ENCODE data around the gene MCRIP1. TPM values are rescaled to one million over a fixed set of nuclear protein-coding genes. Genes with fewer than 3 reads are reported as not detected.

The MCRIP1 gene
- total and polyA plus RNA-seq, 5 donors from 2014 or later = 58.1 to 93.2 (median 74.9) TPM

DNA sequence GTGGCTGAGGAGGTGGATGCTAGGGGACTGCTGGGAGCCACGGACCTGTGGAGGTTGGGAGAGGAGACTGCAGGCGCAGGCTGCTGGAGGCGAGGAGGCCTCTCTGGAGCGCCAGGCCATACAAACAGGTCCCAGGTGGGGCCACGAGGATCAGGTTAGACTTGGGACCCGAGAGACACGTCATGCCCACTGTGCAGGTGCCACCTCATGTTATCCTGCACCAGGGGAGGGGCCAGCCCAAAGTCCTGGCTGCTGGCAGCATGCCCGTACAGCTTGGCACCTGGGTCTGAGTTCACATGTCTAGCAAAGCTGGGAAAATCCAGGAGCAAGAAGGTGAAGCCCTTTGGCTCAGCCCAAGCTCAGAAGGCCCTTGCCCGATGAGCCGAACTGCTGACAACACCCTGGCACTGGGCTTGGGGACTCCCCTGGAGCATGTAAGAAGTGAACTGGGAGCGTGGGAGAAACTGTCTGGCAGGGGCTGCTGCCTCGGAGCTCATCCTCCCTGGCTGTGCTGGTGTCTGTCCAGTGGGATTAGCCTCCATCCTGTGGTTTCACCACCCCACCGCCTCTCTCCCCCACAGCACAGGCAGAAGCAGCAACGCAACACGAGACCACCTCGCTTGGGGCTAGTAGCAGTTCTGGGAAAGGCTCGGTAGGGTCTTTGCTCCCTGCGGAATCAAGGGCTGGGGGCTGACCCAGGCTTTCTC, 32.8 kb upstream of the MCRIP1 start:
- Histone ChIP-seq H3K27ac (ENCODE audit: insufficient read depth, low read length, poor library complexity, severe bottlenecking) (no peak overlapping the region), H3K4me1 (ENCODE audit: control insufficient read depth, insufficient read depth, low read length, poor library complexity, severe bottlenecking) (peaks cover 41% of the 10 kb centered on the region), H3K27me3 (ENCODE audit: control insufficient read depth, insufficient read depth, low read length) (no peaks in the 10 kb centered on the region), H3K4me3 (ENCODE audit: low read depth, low read length) (no peak overlapping the region), H3K9me3 (ENCODE audit: control insufficient read depth in 2 of 2, low read length in 2 of 2) (no peaks in the 10 kb centered on the region), H3K36me3 (ENCODE audit: control insufficient read depth, insufficient read depth, low read length) (peaks cover 16% of the 10 kb centered on the region)
- peaks cover 6 to 46% (median 12%) of the 10 kb centered on the region in 4 donors for H3K4me1 Mint-ChIP-seq
- peaks cover 4% of the 10 kb centered on the region for H3K27me3 Mint-ChIP-seq
- H3K36me3 Mint-ChIP-seq = peaks cover 3% of the 10 kb centered on the region
- ATAC-seq (ENCODE audit: low read depth in 2 of 2) = no peak
- no peak for DNase-seq
- peak overlapping the region in 2 of 3 donors; percentile 29 to 55 for H3K27ac Mint-ChIP-seq
- H3K9me3 Mint-ChIP-seq = no peaks in the 10 kb centered on the region
- H3K4me3 Mint-ChIP-seq = peak overlapping the region in 2 of 4 donors; percentile 62 to 83

DNA sequence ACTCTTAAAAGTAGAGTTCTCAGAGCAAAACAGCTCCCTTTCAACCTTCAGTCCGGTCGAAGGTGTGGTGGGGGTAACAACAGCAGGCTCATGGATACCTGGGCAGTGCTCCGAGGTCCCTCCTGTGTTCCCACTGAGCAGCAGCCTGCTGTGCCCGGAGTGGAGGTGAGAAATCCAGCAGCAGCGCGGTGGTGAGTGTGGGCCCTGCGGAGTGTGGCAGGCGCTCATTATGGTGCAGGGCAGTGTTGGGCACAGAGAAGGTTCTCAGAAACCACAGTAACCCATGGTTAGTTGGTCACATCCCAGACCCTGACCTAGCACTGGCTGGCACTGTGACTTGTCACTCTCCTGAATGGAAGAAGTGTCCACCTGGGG, 32.3 kb upstream of the MCRIP1 start:
- peak overlapping the region in 3 of 4 donors; percentile 41 to 83 (median 62) for H3K4me3 Mint-ChIP-seq

DNA sequence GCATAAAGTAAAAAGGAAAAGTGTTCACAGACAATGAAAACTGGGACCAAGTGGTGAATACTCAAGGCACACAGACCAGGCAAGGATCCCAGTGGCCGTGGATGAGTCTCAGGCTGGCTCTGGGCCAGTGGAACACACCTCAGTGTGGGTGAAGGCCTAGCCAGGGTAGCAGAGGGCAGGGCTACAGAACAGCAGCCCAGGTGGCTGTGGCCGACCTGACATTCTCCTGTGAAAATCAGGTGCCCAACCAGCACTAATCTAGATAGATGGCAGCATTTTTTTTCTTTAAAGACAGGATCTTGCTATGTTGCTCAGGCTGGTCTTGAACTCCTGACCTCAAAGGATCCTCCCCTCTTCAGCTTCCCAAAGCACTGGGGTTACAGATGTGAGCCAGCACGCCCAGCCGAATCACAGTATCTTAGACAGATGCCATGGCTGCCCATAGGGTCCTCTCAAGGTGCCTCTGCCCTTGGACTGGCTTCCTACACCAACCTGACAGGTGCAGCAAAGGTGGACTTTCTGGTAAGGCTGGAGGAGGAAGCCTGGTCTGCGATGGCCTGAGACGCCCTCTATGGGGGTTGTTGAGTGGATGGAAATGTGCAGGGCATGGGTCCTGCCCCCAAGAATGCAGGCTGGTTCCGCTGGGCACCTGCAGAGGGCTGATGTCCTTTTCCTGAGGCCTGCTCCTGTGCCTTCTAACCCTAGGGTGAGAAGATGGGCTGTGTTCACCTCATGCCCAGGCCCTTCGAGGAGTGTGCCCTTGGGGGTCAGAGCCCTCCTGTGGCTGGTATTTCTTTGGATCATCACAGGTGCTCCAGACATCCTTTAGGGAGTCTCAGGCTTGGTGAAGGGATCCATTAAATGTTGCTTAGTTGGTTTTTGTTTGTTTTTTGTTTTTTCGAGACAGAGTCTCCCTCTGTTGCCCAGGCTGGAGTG, 31.0 kb upstream of the MCRIP1 start:
- no peaks in the 10 kb centered on the region for H3K27me3 ChIP-seq (ENCODE audit: control insufficient read depth, insufficient read depth, low read length)
- peaks cover 36% of the 10 kb centered on the region for H3K4me1 ChIP-seq (ENCODE audit: control insufficient read depth, insufficient read depth, low read length, poor library complexity, severe bottlenecking)
- no peak for DNase-seq
- H3K27ac ChIP-seq (ENCODE audit: insufficient read depth, low read length, poor library complexity, severe bottlenecking) = no peak overlapping the region
- H3K27ac Mint-ChIP-seq = peak overlapping the region in 1 of 3 donors; percentile 84
- peaks cover 4% of the 10 kb centered on the region for H3K27me3 Mint-ChIP-seq
- no peak for ATAC-seq (ENCODE audit: low read depth in 2 of 2)
- H3K36me3 Mint-ChIP-seq = peaks cover 5% of the 10 kb centered on the region
- peaks cover 6 to 48% (median 12%) of the 10 kb centered on the region in 4 donors for H3K4me1 Mint-ChIP-seq
- no peaks in the 10 kb centered on the region for H3K9me3 Mint-ChIP-seq
- no peaks in the 10 kb centered on the region for H3K9me3 ChIP-seq (ENCODE audit: control insufficient read depth in 2 of 2, low read length in 2 of 2)
- H3K4me3 Mint-ChIP-seq = peak overlapping the region; percentile 23 to 85 (median 52)
- no peak overlapping the region for H3K4me3 ChIP-seq (ENCODE audit: low read depth, low read length)
- peaks cover 12% of the 10 kb centered on the region for H3K36me3 ChIP-seq (ENCODE audit: control insufficient read depth, insufficient read depth, low read length)

More for the DNA sequence above, 32.3 kb upstream of the MCRIP1 start:
- Mint-ChIP-seq H3K9me3 (no peaks in the 10 kb centered on the region), H3K27ac (peak overlapping the region in 2 of 3 donors; percentile 29 to 55), H3K36me3 (peaks cover 3% of the 10 kb centered on the region), H3K27me3 (peaks cover 4% of the 10 kb centered on the region), H3K4me1 (peaks cover 6 to 51% (median 12%) of the 10 kb centered on the region in 4 donors)
- peaks cover 16% of the 10 kb centered on the region for H3K36me3 ChIP-seq (ENCODE audit: control insufficient read depth, insufficient read depth, low read length)
- DNase-seq (no peak), ATAC-seq (ENCODE audit: low read depth in 2 of 2) (no peak)
- no peaks in the 10 kb centered on the region for H3K27me3 ChIP-seq (ENCODE audit: control insufficient read depth, insufficient read depth, low read length)
- H3K9me3 ChIP-seq (ENCODE audit: control insufficient read depth in 2 of 2, low read length in 2 of 2) = no peaks in the 10 kb centered on the region
- H3K4me3 ChIP-seq (ENCODE audit: low read depth, low read length) = no peak overlapping the region
- H3K27ac ChIP-seq (ENCODE audit: insufficient read depth, low read length, poor library complexity, severe bottlenecking) = no peak overlapping the region
- peaks cover 38% of the 10 kb centered on the region for H3K4me1 ChIP-seq (ENCODE audit: control insufficient read depth, insufficient read depth, low read length, poor library complexity, severe bottlenecking)

DNA sequence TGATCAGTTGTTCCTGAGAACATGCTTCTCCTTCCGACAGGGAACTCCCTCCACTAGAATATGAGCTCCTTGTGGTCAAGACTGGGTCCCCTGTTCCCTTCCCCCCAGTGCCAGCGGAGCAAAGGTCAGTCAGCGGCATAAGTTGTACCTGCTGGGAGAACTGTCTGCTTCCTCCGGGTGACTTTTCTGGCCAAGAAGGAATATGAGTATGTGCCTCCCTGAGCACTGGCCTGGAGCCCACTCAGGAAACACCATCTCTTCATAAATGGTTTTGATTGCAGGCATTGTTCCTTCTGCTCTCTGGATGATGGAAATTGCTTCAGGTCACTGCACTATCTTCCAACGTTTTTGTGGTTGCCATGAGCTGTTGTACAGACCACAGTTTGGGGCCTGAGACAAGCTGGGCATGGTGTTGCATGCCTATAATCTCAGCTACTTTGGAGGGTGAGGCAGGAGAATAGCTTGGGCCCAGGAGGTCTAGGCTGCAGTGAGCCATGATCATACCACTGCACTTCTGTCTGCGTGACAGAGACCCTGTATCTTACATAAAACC, 30.1 kb upstream of the MCRIP1 start:
- peaks cover 5% of the 10 kb centered on the region for H3K36me3 ChIP-seq (ENCODE audit: control insufficient read depth, insufficient read depth, low read length)
- Mint-ChIP-seq H3K36me3 (peaks cover 5% of the 10 kb centered on the region), H3K4me3 (peak overlapping the region; percentile 22 to 85 (median 80)), H3K4me1 (peaks cover 6 to 51% (median 12%) of the 10 kb centered on the region in 4 donors), H3K9me3 (no peaks in the 10 kb centered on the region), H3K27me3 (peaks cover 4% of the 10 kb centered on the region), H3K27ac (peak overlapping the region in 2 of 3 donors; percentile 84 to 95)
- H3K27me3 ChIP-seq (ENCODE audit: control insufficient read depth, insufficient read depth, low read length) = no peaks in the 10 kb centered on the region
- DNase-seq (no peak), ATAC-seq (ENCODE audit: low read depth in 2 of 2) (no peak)
- peaks cover 42% of the 10 kb centered on the region for H3K4me1 ChIP-seq (ENCODE audit: control insufficient read depth, insufficient read depth, low read length, poor library complexity, severe bottlenecking)
- no peaks in the 10 kb centered on the region for H3K9me3 ChIP-seq (ENCODE audit: control insufficient read depth in 2 of 2, low read length in 2 of 2)
- H3K27ac ChIP-seq (ENCODE audit: insufficient read depth, low read length, poor library complexity, severe bottlenecking) = no peak overlapping the region
- H3K4me3 ChIP-seq (ENCODE audit: low read depth, low read length) = no peak overlapping the region

DNA sequence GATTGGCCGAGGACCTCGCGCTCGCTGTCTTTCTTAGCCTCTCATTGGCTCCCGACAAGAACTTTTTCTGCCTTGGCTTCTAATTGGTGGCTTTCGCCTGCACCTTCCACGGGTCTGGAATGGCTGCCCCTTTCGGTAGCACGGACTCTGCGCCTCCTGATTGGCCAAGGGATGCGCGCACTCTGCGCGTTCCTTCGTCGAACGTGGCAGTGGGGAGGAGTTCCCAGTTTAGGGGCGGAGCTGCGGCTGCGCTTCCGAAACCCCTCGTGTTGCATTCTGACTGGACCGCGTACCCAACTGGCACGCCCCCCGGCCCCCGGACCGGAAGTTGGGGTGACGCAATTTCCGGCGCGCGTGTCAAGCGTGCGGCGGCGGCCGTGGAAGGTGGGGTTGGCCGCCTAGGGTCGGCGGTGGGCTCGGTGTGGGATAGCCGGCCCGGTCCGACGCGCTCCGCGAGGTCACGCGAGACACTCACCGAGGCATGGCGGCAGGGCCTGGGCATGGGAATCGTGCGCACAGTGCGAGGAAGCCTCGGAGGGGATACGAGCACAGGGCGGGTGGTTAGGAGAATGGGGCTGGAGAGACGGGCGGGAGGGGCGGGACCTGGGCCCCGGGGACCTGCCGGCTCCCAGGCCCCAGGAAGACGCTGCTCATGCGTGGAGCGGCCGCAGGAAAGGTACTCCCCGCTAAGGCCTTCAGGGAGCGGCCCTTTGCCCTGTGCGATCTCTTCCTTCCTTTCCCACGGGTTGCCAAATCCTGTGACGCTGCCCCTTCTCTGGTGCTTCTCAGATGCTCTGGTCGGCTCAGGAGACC, 27.9 kb upstream of the MCRIP1 start:
- Histone ChIP-seq H3K9me3 (ENCODE audit: control insufficient read depth in 2 of 2, low read length in 2 of 2) (no peaks in the 10 kb centered on the region), H3K4me1 (ENCODE audit: control insufficient read depth, insufficient read depth, low read length, poor library complexity, severe bottlenecking) (peaks cover 33% of the 10 kb centered on the region), H3K4me3 (ENCODE audit: low read depth, low read length) (peak overlapping the region; percentile 57), H3K36me3 (ENCODE audit: control insufficient read depth, insufficient read depth, low read length) (peaks cover 10% of the 10 kb centered on the region), H3K27me3 (ENCODE audit: control insufficient read depth, insufficient read depth, low read length) (no peaks in the 10 kb centered on the region), H3K27ac (ENCODE audit: insufficient read depth, low read length, poor library complexity, severe bottlenecking) (peak overlapping the region; percentile 98)
- Mint-ChIP-seq H3K9me3 (no peaks in the 10 kb centered on the region), H3K4me1 (peaks cover 6 to 50% (median 8%) of the 10 kb centered on the region in 4 donors), H3K4me3 (peak overlapping the region; percentile 91 to 94 (median 94)), H3K27me3 (peaks cover 4% of the 10 kb centered on the region), H3K27ac (peak overlapping the region; percentile 93 to 96 (median 96)), H3K36me3 (peaks cover 5% of the 10 kb centered on the region)
- peak; percentile 99 to 100 (median 100) for DNase-seq
- peak; percentile 87 to 89 for ATAC-seq (ENCODE audit: low read depth in 2 of 2)

DNA sequence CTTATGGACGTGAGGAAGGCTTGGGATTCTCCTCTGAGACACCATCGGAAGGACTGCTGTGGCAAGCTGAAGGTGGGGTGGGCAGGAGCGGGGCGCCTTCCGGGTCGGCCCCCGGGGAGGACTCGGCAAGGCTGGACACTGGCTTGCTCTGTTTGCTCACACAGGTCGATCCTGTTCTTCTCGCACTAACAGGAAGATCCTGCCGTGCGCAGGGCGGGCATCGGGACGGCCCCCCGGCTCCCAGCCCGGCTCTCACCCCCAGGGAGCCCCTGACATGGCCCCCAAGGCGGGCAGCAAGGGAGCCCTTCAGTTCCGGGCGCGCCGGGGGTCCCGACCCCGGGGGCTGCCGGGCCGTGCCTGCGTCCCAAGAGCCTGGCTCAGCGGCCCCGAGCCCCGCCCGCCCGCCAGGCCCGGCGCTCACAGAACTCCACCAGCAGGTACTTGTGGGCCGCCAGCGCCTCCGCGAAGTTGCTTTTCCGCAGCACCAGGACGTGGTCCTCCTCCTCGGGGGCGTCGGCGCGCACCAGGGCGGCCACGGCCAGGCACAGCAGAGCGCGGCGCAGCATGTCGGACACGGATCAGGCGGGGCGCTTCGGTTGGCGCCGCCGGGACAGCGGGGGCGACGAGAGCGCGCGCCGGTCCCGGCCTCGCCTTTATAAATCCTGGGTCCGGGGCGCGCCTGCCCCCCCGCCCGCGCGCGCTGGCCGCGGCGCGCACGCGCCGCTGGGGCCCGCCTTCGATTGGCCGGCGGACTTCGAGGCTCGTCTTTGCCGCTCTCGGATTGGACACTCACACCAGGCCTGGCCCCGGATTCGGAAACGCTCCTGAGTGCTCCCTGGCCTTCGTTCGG, 27.0 kb upstream of the MCRIP1 start, which contains the start of gene P4HB:
Gene P4HB, minus strand, starts transcription at position 630 of the 850 bp plus-strand sequence. Its CDS starts 64 bp downstream, at position 566.
- no peak for ATAC-seq (ENCODE audit: low read depth in 2 of 2)
- no peak for DNase-seq
- H3K27ac Mint-ChIP-seq = peak within 1 kb of the TSS; percentile 93 to 97 (median 96)
- Histone ChIP-seq H3K4me3 (ENCODE audit: low read depth, low read length) (peak within 1 kb of the TSS; percentile 83), H3K27ac (ENCODE audit: insufficient read depth, low read length, poor library complexity, severe bottlenecking) (peak within 1 kb of the TSS; percentile 98), H3K9me3 (ENCODE audit: control insufficient read depth in 2 of 2, low read length in 2 of 2) (no peaks in the 10 kb centered on the region), H3K27me3 (ENCODE audit: control insufficient read depth, insufficient read depth, low read length) (no peaks in the 10 kb centered on the region), H3K4me1 (ENCODE audit: control insufficient read depth, insufficient read depth, low read length, poor library complexity, severe bottlenecking) (peaks cover 33% of the 10 kb centered on the region), H3K36me3 (ENCODE audit: control insufficient read depth, insufficient read depth, low read length) (peaks cover 16% of the 10 kb centered on the region)
- H3K27me3 Mint-ChIP-seq = peaks cover 4% of the 10 kb centered on the region
- H3K9me3 Mint-ChIP-seq = no peaks in the 10 kb centered on the region
- peaks cover 6 to 46% (median 8%) of the 10 kb centered on the region in 4 donors for H3K4me1 Mint-ChIP-seq
- peak within 1 kb of the TSS; percentile 93 to 96 (median 94) for H3K4me3 Mint-ChIP-seq
- H3K36me3 Mint-ChIP-seq = peaks cover 5% of the 10 kb centered on the region

Measured in CD4-positive, CD25-positive, alpha-beta regulatory T cell (primary cell).